H7 (cell line): Measurements from ENCODE around the gene SUFU. TPM values are rescaled to one million over a fixed set of nuclear protein-coding genes. Genes with fewer than 3 reads are reported as not detected.
A peak's percentile ranks its signal among the peaks of the same experiment; 100 is the strongest.

Experiments
- DNase-seq: peaks from one replicate; pipeline ENCODE4 v3.0.0; 2012
- H3K27me3 ChIP-seq: 2 replicates; pipeline ENCODE4 v1.6.0; 2011; ENCODE audit warnings: mild to moderate bottlenecking, low read length; ENCODE audit not compliant: control insufficient read depth, insufficient read depth
- H3K36me3 ChIP-seq: replicated peaks from 2 replicates; pipeline ENCODE4 v1.5.1; 2011; ENCODE audit warnings: low read length; ENCODE audit not compliant: control insufficient read depth, insufficient read depth
- H3K4me3 ChIP-seq: 2 replicates; pipeline ENCODE4 v1.5.1; 2011; ENCODE audit warnings: low read depth, mild to moderate bottlenecking, control low read depth, low read length, moderate library complexity; ENCODE audit not compliant: insufficient read depth
- total RNA-seq: library from RNA; depleted of rRNA; stranded (reverse); fragments of >200 nt; shearing (Covaris generic); gene quantifications from 2 replicates; pipeline ENCODE4 v1.2.3, GENCODE V29; 2014

SUFU gene
- total RNA-seq, 1 experiment from 2014 or later, result 3.5 TPM

DNA sequence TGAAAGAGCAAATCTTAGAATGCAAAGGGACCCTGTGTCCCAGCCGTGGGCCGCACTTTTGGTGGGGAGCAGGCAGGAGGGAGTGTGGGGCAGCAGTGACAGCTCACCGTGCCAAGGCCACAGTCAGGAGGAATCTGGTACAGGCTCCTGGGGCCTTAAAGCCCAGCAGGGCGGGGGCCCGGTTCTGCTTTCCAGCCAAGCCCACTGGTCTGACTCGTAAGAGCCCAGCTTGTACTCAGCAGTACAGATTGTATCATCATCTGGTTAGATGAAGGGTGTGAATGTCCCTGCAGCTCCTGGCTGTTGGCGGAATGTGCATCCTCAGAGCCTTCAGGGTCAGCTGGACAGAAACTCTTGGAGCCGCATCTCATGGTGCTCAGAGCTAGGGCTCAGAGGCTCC is 110.0 kb downstream of the SUFU start:
- Histone ChIP-seq H3K36me3 (no peaks in the 10 kb centered on the region; the same call in 1 of the 2 replicates), H3K27me3 (no peaks in the 10 kb centered on the region), H3K4me3 (no peak overlapping the region)
- no peak for DNase-seq

DNA sequence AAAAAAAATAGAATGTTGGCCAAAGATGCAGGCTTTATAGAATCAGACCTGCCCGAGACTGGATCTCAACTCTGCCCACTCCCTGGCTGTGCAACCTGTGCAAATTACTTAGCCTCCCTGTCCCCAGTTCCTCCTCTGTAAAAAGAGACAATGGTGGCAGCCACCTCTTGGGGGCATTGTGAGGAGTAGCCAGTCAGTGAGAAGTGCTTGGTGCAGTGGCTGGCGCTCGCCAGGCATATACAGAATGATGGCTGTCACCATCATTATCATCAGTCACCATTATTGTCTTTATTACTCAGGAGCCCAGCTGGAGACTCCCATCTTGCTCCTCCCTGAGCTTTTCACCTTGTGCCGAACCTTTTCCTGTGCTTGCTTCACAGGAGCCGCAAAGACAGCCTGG is 111.1 kb downstream of the SUFU start:
- no peaks in the 10 kb centered on the region; the same call in 1 of the 2 replicates for H3K36me3 ChIP-seq
- DNase-seq, result no peak
- no peaks in the 10 kb centered on the region for H3K27me3 ChIP-seq
- no peak overlapping the region for H3K4me3 ChIP-seq

DNA sequence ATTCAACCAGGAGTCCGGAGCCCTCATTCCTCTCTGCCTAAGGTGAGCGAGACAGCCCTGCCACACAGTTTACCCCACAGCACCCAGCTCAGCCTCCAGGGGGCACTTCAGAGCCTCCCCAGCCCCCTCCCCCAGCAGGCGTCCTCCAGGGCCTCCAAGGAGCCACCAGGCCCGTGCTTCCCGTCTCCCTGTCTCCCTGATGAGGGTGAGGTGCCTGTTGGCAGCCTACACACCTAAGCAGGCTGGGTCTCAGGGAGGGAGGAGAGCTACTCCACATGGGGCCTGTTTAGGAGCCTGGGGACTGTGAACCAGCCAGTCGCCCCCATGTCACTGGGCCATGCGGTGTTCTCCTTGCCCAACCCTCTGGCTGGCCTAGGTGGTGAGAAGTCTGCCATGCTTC is 111.6 kb downstream of the SUFU start:
- Histone ChIP-seq H3K27me3 (no peaks in the 10 kb centered on the region), H3K4me3 (no peak overlapping the region), H3K36me3 (no peaks in the 10 kb centered on the region; the same call in 1 of the 2 replicates)
- DNase-seq, result peak; percentile 92

DNA sequence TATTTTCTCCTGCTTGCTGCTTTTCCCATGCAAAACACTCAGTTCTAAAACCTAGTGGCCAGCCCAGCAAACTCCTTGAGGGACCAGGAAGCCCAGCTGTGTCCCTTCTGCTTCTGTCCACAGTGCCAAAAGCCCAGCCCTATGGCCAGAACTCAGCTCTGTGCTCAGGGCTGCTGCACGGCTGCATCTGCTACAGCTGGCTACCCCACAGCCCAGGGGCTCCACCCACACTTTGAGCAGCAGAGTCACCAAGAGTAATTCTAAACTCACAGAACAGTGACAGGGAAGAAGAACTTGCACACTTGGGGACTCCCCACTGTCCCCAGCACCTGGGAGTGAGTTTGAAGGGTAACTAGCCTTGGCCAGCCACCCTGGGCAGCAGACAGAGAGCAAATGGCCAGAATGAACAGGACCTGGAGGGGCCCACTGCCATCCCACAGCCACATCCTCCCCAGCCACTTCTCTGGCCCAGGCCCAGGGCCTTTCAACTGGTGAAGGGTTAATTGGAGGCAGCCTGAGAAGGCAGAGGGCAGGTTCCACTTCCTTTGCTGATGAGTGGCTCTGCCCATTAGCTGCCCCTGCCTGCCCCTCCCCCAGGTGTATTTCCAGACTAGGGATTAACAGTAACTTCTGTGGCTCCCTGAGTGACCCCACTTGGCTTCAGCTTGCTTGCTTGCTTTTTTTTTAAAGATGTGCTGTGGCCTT is 112.4 kb downstream of the SUFU start:
- Histone ChIP-seq H3K36me3 (no peaks in the 10 kb centered on the region; the same call in 1 of the 2 replicates), H3K27me3 (no peaks in the 10 kb centered on the region), H3K4me3 (no peak overlapping the region)
- no peak for DNase-seq

DNA sequence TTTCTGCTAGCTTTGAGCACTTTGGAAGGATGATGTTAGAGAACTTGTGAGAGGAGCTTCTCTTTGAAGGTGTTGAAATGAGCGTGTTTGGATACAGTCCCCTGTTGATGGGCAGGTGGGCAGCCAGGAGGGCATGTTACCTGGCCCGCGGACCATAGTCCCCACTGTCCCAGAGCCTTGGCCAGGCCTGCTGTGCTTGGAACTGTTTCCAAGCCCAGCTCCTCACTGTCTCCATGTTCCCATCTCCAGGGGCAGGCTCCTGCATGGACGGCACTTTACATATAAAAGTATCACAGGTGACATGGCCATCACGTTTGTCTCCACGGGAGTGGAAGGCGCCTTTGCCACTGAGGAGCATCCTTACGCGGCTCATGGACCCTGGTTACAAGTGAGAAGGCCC is 113.3 kb downstream of the SUFU start:
- DNase-seq, result no peak
- Histone ChIP-seq H3K4me3 (no peak overlapping the region), H3K27me3 (no peaks in the 10 kb centered on the region), H3K36me3 (no peaks in the 10 kb centered on the region; the same call in 1 of the 2 replicates)

DNA sequence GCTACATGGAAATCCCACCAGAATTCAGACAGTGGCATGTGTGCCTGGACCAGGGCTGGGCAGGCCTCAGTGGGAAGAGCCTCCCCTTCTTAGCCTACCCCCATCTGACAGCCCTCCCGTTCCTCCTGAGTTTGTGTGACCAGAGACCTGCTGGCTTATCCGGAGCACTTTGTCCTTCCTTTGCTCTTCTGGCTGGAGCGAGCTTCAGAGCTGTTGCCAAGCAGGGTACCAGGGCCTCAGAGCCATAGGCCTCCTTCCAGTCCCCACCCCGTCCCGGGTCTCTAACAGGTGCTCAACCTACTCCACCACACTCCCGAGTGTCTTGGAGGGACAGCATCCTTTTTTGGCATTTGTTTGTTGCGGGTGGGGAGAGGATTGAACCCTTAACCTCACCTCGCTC is 114.0 kb downstream of the SUFU start:
- Histone ChIP-seq H3K36me3 (no peaks in the 10 kb centered on the region; the same call in 1 of the 2 replicates), H3K4me3 (no peak overlapping the region), H3K27me3 (no peaks in the 10 kb centered on the region)
- DNase-seq, result no peak

DNA sequence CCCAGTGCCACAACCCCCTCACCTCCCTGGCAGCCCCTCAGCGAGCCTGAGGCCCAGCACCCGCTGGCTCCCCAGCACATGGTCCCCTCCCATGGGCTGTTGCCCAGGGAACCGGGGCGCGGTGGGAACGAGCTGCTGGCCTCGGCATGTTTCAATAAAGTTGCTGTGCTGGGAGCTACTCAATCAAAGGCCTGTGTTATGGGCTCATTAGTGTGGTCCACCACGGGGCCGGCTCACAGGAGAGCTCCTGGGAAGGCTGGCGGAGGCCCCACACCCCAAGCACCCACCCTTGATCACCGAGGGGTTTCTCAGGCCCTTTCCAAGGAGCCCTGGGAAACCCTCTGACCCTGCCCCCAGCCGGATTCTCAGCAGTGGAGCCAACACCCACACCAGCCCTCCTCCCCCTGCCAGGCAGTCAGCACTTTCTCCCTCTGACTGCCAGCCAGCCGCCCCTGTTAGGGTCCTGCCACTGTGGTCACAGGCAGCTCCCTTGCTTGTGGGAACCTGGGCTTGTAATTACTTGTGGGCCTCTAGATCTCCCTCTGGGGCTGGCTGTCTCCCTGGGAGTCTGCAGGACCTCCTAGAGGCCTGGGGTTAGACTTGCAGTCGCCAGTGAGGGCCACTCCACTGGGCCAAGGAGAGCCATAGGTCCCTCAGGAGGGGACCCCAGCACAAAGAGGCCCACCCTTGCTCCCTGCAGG is 115.7 kb downstream of the SUFU start:
- DNase-seq, result no peak

DNA sequence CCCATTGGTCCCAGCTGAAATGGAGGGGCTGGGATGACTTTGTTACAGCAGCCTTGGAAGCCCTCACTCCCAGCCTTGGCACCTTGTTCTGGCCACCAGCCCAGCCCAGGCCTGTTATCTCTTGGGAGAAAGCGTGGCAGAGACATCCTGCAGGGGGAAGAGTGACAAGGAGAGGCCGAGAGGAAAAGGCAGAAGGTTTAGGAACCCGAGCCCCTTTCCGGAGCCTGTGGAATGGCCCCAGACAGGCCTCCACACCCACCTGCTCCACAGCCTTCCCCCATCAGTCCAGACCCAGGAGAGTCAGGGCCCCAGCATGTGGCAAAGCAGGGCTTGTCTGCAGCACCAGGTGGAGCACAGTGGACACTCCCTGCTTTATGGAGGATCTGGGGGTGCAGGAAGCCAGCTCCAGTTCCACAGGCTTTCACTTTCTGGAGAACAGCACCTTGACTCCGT is 116.4 kb downstream of the SUFU start:
- Histone ChIP-seq H3K4me3 (no peak overlapping the region), H3K27me3 (no peaks in the 10 kb centered on the region), H3K36me3 (no peaks in the 10 kb centered on the region; the same call in 1 of the 2 replicates)
- no peak for DNase-seq

More for the DNA sequence above, 115.7 kb downstream of the SUFU start:
- Histone ChIP-seq H3K27me3 (no peaks in the 10 kb centered on the region), H3K36me3 (no peaks in the 10 kb centered on the region; the same call in 1 of the 2 replicates), H3K4me3 (no peak overlapping the region)

DNA sequence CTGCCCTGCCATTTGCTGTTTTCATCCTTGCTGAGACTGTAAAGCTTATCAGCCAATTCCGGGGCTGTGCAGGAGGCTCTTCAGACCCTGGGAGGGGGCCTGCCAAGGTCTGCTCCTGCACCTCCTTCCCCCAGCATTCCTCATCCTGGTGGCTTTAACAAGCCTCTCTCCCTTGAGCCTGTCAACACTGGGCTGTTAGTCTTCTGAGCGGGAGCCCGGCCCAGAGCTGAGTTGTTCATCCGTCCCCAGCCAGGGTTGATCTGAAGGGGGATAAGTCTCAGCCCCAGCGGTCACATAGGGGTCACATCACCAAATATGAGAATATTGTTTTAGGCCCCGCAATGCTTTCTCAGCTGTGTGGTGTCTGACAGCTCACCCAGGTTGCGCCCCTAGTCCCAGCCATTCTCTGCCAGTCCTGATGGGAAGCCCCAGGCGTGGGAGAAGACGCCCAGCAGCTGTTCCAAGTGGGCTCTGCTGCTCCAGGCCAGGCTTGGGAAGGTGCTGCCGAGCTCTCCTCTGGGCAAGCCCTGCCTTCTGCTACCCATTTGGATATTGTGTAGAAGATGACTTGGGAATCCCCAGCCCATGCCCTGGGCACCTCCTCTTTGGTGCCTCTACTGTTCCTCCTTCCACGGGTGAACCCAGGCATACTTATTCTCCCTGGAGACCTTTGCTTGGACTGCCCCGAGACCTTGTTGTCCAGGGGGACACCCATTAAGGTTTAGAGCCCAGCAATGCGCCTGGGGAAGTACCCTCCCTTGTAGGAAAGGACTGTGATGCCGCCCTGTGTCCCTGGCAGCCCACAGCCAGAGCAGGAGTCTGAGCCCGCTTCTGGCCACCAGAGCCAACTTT is 117.0 kb downstream of the SUFU start:
- DNase-seq, result no peak
- no peaks in the 10 kb centered on the region for H3K27me3 ChIP-seq
- H3K36me3 ChIP-seq, result no peaks in the 10 kb centered on the region; the same call in 1 of the 2 replicates
- H3K4me3 ChIP-seq, result no peak overlapping the region

DNA sequence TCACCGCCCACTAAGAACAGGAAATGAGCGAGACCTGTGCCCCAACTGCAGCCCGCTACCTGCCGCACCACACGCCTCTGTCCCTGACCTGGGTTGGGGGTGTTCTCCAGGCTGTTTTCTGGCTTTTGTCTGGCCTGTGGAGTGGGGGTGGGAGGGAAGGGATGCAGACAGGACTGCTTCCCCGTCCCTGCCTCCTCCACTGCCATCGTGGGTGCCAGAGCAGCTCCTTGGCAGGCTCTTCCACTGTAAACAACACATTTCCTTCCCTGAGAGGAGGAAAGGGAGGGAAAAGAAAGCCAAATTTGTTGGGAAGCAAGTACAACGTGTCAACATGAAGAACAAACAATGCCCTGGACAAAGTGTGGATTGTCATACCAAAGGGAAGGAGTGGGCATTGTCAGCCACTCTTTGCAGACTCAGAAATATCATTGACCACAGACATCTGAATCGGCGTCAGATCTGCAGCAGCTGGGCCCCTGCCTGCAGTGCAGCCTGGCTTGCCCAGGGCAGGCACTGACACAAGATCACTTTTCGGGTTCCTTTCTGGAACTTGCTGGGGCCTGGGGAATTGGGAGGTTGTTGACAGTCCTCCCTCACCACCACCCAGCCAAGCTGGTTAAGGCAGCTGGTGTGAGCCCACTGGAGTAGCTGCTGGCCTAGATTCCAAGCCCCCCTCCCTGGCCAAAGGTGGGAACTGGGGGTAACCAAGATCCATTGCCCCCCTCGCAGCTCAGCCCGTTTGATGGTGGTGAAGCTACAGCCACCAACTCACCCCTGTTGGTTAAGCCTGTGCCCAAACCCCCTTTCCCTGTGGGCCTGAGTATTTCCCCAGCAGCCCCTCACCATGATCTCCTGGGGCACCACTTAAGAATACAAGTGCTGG is 117.9 kb downstream of the SUFU start:
- Histone ChIP-seq H3K36me3 (no peaks in the 10 kb centered on the region), H3K27me3 (no peaks in the 10 kb centered on the region), H3K4me3 (no peak overlapping the region)
- no peak for DNase-seq

DNA sequence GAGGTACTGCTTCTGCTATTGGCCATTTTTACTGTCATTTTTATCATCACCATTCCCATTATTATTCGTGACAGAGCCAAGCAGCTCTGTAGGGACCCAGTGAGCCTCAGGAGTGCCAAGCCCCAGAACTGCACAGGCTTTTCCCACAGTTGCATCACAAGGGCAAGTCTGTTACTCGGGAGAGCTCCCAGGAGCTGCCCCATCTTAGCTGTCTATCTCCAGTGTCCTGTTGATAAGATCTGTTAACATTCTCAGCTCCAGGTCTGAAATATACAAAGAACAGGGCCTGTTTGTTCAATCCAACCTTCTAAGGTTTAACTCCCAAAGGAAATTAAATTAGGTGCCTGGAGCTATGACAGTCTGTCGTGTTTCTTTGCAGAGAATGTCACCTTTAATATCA is 120.3 kb downstream of the SUFU start:
- no peak for DNase-seq
- Histone ChIP-seq H3K4me3 (no peak overlapping the region), H3K27me3 (no peaks in the 10 kb centered on the region), H3K36me3 (no peaks in the 10 kb centered on the region)

DNA sequence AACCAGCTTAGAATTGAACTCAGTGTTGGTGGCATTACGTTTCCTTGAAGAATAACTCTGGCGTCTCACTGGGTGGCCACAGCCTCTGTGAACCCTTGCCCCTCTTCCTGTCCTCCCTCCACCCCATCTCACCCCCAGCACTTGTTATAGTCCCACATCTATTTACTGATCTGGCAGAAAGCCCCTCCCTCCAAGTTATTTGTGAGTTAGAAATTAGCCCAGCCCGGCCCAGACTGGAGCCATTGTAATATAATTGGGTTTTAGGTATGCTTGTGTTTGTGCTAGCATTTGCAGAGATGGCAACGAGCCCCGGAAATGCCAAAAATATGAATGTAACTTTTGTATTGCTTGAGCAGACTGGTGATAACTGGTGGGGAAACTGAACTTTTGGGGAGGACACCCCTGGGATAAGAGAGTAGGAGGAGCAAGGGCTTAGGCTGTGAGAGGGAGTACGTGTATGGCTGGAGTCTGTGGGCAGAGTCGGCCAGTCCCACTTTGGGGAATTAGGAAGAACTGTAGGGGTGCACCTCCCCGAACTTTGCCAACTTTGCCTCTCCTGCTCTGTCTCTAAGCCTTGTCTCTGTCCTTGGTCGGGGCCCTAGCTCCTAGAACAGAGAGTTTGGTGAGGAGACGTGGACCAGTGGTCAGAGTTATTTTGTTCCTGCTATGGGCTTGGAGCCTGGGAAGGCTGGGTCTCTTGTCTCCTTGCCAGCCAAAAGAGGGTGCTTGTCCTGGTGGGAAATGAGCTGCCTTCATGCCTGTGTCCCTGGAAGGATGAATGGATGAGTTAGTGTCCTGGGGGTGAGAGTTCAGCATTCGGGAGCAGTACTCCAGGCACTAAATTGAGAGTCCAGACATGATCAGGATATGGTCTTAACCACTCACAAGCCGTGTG is 121.2 kb downstream of the SUFU start:
- DNase-seq, result no peak

DNA sequence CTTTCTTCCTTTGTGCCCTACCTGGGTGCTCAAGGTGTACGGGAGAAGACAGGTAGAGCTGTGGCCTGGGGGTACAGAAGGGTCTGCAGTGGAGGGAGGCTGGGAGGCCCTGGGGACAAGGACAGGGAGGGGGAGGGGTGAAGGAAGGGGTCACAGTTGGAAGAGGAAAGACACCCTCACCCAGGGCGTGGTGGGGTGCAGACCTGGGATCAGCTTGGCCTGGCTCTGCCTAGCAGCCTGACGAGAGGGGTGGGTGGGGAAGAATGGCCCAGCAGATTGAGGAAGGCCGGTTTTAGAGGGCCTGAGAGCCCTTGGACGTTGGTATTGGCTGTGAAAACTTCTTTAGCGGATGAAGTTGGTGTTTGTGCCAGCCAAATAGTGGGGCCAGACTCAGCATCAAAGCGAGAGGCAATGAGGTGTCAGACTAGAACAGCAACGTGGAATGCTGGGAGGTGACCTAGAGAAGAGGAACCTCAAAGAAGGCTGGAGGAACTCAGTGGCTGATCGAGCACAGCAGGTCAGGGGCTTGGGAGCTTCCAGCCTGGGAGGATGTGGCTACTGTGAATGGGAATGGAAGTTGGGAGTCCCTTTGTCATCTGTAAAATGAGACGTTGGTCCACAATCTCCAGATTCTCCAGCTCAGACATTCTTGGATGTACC is 122.4 kb downstream of the SUFU start:
- no peak for DNase-seq

More for the DNA sequence above, 121.2 kb downstream of the SUFU start:
- Histone ChIP-seq H3K4me3 (no peak overlapping the region), H3K36me3 (no peaks in the 10 kb centered on the region), H3K27me3 (no peaks in the 10 kb centered on the region)

More for the DNA sequence above, 122.4 kb downstream of the SUFU start:
- Histone ChIP-seq H3K4me3 (no peak overlapping the region), H3K36me3 (no peaks in the 10 kb centered on the region), H3K27me3 (no peaks in the 10 kb centered on the region)
